Fibroblast of villous mesenchyme (primary cell): ENCODE results near the gene TXNDC11. TPM values are rescaled to one million over a fixed set of nuclear protein-coding genes. Genes with fewer than 3 reads are reported as not detected.

ENCODE experiments used
- DNase-seq: peaks from one replicate; pipeline ENCODE4 v3.0.0-alpha.2; 2010; ENCODE audit warnings: low read depth
- H3K4me3 ChIP-seq: 2 replicates; pipeline ENCODE4 v1.5.1; 2011; ENCODE audit warnings: low read depth, mild to moderate bottlenecking, low read length
- CTCF ChIP-seq: IDR thresholded peaks from 2 replicates; pipeline ENCODE4 v1.5.1; 2012; ENCODE audit warnings: low read depth, mild to moderate bottlenecking, low read length; ENCODE audit not compliant: insufficient read depth
- total RNA-seq: library from RNA; depleted of rRNA; stranded (reverse); fragments of >200 nt; gene quantifications from 2 replicates; pipeline ENCODE4 v1.2.3, GENCODE V29; 2012

The TXNDC11 gene
- total RNA-seq, 1 donor, result 30.2 TPM

- no peak for TF ChIP-seq CTCF
- H3K4me3 ChIP-seq, result no peak overlapping the region
- no peak for DNase-seq
These were observed 82.1 kb downstream of the TXNDC11 start for GRCh38 chr16:11660565-11660964.

- no peak for TF ChIP-seq CTCF
- no peak overlapping the region for H3K4me3 ChIP-seq
- no peak for DNase-seq
These were observed 83.6 kb downstream of the TXNDC11 start for GRCh38 chr16:11658896-11659708.

- no peak for DNase-seq
- TF ChIP-seq CTCF, result no peak
- H3K4me3 ChIP-seq, result no peak overlapping the region
These were observed 85.1 kb downstream of the TXNDC11 start for GRCh38 chr16:11657556-11657955.

- H3K4me3 ChIP-seq, result no peak overlapping the region
- TF ChIP-seq CTCF, result no peak
- DNase-seq, result no peak
These were observed 87.0 kb downstream of the TXNDC11 start for GRCh38 chr16:11655655-11656054.

GRCh38 chr16:11651796-11652195 is 90.9 kb downstream of the TXNDC11 start:
- no peak for TF ChIP-seq CTCF
- DNase-seq, result no peak
- H3K4me3 ChIP-seq, result no peak overlapping the region

GRCh38 chr16:11650641-11651591 is 91.7 kb downstream of the TXNDC11 start:
- no peak for TF ChIP-seq CTCF
- no peak overlapping the region for H3K4me3 ChIP-seq
- DNase-seq, result no peak
